CD1c-positive myeloid dendritic cell (primary cell): ENCODE measurements around the gene ARHGAP44.

Experiments
- DNase-seq: peaks from one replicate; pipeline ENCODE4 v3.0.0-alpha.2; 2016; ENCODE audit errors: extremely low spot score

ARHGAP44 gene

GRCh38 chr17:12898110-12898509 lies 108.8 kb downstream of the ARHGAP44 start:
- no peak for DNase-seq

DNA sequence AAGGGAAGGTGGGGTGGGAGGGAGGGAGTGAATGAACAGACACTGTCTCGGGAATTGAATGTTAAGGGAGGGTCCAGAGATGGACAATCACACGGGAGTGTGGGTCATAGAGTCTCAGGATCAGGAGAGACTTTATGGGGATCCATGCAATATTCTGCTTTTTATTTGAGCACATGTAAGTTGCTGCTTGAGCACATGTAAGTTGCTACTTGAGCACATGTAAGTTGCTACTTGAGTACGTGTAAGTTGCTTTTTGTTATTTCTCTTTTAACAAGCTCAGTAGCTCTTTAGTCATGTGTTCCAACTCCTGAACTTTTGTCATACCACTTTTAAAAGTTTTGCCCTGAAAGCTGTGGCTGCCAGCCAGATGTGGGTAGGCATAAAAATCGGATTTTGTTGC lies 110.3 kb downstream of the ARHGAP44 start:
- DNase-seq: no peak

- no peak for DNase-seq
Measured at GRCh38 chr17:12900474-12900873, 111.2 kb downstream of the ARHGAP44 start.

DNA sequence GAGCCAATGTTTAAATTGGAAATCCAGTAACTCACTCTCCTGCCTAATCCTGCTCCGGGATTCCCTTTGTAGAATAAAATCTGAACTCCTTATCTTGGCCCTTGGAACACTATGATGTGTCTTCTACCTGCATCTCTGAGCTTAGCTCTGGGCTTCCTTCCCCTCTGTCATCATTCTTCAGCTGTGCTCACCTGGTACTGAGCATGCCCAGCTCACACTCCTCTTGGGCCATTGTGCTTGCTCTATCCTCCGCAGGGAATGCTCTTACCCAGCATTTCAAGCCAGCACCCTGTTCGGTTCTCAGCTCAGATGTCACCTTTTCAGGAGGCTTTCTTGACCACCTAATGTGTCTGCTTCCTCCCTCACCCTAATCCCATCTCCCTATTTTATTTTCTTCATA lies 112.7 kb downstream of the ARHGAP44 start:
- DNase-seq: no peak

DNA sequence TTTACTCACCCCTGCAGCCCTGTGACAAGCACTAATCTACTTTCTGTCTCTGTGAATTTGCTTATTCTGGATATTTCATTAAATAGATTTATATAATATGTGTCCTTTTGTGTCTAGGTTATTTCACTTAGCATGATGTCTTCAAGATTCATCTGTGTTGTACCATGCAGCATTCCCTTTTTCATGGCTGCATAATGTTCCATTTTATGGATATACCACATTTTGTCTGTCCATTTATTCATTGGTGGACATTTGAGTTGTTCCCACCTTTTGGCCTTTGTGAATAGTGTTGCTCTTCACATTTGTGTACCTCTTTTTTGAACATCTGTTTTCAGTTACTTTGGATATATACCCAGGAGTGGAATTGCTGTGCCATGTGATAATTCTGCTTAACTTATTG lies 118.2 kb downstream of the ARHGAP44 start:
- no peak for DNase-seq

DNA sequence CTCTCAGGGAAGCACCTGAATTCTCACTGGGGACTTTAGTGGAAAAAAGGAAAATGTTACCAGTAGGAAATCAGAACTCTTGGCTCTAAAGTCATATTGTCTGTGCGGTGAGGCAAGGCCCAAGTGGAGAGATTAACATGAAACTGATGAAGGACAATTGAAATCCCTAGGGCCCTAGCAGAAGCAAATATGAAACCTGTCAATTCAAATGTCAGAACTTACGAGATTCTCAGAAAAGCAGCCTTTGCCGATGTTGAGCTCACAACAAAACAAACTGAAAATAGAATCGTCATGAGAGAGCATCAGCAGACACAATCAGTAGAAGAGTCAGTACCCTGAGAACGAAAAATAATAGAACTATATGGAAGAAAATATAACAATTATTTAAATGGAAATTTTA lies 119.7 kb downstream of the ARHGAP44 start:
- no peak for DNase-seq

GRCh38 chr17:12909511-12909910 lies 120.2 kb downstream of the ARHGAP44 start:
- no peak for DNase-seq

- DNase-seq: no peak
Measured at GRCh38 chr17:12911239-12911638, 121.9 kb downstream of the ARHGAP44 start.

GRCh38 chr17:12917399-12917798 lies 128.1 kb downstream of the ARHGAP44 start:
- DNase-seq: no peak

DNA sequence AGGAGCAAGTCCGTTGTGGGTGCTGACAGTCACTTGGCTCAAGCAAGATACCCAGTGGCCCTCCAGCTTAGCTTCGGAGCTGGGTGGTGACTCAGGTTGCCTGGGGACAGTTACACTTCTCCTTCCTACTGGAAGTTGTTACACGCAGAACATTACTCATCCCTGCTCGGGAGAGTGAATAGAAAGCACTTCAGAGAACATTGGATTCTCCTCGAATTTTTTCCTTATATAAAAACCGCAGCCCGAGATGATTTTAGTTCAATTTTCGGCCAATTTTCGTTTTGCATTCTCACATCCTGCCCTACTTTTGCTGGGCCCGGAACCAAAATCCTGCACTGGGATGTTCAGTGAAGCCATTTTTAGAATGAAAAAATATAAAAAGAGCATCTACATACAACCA lies 128.8 kb downstream of the ARHGAP44 start:
- no peak for DNase-seq

GRCh38 chr17:12922120-12922519 lies 132.8 kb downstream of the ARHGAP44 start:
- no peak for DNase-seq

- no peak for DNase-seq
Measured at GRCh38 chr17:12924614-12925013, 135.3 kb downstream of the ARHGAP44 start.

DNA sequence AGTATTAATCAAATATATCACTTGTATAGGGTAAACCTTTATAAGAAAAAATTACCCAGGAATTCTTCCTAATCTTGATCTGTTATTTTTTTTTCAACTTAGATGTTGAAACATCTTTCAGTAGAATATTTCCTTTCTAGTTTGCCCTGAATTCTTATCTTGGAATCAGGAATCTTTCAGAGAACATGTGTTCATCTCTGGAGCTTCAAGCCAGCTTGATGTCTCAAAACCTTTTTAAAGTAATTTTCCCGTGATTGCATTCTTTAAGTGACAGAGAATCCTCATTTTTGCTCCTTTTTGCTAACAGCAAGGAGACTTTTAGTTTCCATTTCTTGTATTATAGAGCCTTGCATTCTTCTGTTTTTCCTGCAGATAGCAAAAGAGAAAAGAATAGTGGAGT lies 137.7 kb downstream of the ARHGAP44 start:
- no peak for DNase-seq

GRCh38 chr17:12927541-12928425 lies 138.5 kb downstream of the ARHGAP44 start:
- DNase-seq: no peak

DNA sequence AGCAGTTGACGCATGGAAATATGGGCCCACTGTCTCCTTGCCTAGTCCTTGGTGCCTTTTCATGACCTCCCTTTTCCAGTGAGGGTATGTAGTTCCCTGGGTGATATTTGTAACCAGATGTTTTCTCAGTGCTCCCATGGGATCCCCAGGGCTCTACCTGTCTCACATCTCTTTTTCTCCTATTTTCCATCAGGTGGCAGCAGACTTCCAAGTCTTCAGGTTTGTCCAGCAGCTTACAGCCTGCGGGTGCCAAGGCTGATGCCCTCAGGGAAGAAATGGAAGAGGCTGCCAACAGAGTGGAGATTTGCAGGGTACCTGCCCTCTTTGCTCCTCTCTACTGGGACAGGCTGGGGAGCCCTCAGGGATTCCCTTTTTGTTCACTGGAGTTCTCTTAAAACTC lies 139.4 kb downstream of the ARHGAP44 start:
- no peak for DNase-seq

GRCh38 chr17:12936501-12936900 lies 147.2 kb downstream of the ARHGAP44 start:
- DNase-seq: no peak

DNA sequence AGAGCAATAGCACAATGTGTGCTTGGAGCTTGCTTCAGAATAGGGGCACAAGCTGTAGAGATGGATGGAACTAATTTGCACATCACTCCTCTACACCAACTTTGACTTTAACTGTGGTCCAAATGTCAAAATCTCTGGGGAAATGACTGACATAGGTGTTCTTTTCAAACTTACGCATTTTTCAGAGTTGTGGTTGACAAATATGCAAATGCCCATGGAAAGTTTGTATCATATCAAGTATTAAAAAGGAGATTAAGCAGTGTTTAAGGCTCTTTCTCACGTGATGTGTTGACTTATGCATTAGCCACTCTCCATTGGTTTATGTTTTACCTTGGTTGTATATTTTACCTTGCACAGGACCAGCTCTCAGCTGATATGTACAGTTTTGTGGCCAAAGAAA lies 151.4 kb downstream of the ARHGAP44 start:
- no peak for DNase-seq

- DNase-seq: no peak
Measured at GRCh38 chr17:12947047-12947446, 157.7 kb downstream of the ARHGAP44 start.

- DNase-seq: no peak
Measured at GRCh38 chr17:12952012-12952411, 162.7 kb downstream of the ARHGAP44 start.

DNA sequence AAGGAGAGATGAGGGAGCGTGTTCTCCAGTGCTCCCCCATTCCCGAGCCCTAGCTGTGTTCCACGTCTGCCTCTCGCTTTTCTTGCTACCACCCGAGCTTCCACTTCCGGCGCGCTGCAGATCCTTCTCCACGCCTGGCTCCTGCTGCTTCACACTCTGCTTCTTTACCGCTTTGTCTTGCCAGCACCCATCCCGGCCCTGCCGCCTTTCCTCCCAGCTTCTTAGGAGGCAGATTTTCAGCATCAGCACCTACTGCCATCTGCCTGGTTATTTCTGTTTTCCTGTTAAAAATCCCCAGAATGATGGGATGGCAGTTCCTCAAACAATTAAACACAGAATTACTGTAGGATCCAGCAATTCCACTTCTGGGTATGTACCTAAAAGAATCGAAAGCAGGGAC lies 163.9 kb downstream of the ARHGAP44 start:
- no peak for DNase-seq

DNA sequence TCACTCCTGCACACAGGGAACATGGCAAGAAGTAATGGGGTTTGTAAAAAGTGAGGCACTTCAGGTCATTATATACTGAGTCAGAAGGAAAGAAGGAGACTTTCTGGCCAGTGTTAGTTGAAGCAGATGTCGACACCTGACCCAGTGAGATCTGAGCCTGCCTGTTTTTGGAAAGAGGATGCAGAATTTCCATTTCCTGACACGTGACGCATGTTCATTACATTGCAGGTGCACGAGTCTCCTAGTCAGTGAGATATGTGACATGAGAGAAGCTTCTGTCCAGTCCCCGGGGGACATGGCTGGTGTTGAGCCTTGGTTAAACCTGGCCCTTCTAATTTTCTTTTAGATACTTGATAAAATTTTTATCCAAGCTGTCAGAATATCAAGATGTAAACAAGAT lies 166.2 kb downstream of the ARHGAP44 start:
- no peak for DNase-seq

GRCh38 chr17:12958786-12959185 lies 169.5 kb downstream of the ARHGAP44 start:
- DNase-seq: no peak

DNA sequence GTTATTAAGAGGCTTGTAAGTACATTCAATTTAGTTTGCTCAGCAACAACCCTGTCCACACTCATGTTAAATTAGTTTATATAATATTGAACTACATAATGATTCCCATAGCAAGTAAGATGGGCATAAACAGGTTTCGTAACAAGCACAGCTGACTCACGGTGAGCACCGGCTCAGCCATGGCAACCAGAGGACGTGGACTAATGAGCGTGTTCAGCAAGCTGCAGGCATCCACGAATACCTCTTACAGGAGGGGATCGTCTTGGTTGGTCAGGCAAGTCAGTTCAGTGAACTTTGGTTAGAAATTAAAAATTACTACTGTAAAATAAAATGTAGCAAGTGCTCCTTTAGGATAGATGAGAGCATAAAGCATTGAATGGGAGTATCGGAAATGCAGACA lies 170.1 kb downstream of the ARHGAP44 start:
- no peak for DNase-seq

DNA sequence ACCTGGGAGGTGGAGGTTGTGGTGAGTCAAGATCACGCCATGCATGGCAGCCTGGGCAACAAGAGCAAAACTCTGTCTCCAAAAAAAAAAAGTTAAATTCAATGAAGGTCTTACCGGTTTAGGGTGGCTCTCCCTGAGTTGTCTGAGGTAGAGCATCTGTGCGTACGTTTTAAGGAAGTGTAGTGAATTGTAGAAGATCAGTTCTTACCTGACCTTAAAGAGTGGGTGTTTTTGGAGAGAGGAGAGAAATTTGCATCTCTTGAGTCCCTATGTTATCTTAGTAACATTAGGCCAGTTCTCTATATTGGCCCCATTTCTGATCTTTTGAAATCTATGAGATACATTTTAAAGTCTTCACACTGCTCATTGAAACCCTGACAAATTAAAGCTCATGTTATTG lies 172.4 kb downstream of the ARHGAP44 start:
- no peak for DNase-seq
